H9 (cell line): ENCODE results near the gene BABAM1. TPM values are rescaled to one million over a fixed set of nuclear protein-coding genes. Genes with fewer than 3 reads are reported as not detected.

ENCODE experiments used
- DNase-seq: peaks from one replicate; pipeline ENCODE4 v3.0.0-alpha.2; 2017
- H2AFZ ChIP-seq: one replicate; pipeline ENCODE4 v1.6.1; 2013; ENCODE audit warnings: mild to moderate bottlenecking, low read length, control low read depth, moderate library complexity
- H2AK5ac ChIP-seq: 2 replicates; pipeline ENCODE4 v1.6.1; 2013; ENCODE audit warnings: low read length, control low read depth, mixed read lengths; ENCODE audit not compliant: insufficient read length
- H2BK120ac ChIP-seq: one replicate; pipeline ENCODE4 v1.6.1; 2013; ENCODE audit warnings: low read depth, mild to moderate bottlenecking, low read length, control low read depth, inconsistent platforms; ENCODE audit not compliant: poor library complexity, severe bottlenecking
- H2BK12ac ChIP-seq: 2 replicates; pipeline ENCODE4 v1.6.1; 2013; ENCODE audit warnings: low read length, control low read depth, mixed read lengths, low read depth; ENCODE audit not compliant: insufficient read length
- H2BK15ac ChIP-seq: 2 replicates; pipeline ENCODE4 v1.6.1; 2013; ENCODE audit warnings: low read depth, low read length, control low read depth
- H2BK20ac ChIP-seq: one replicate; pipeline ENCODE4 v1.6.1; 2013; ENCODE audit warnings: low read depth, mild to moderate bottlenecking, low read length, control low read depth, inconsistent platforms; ENCODE audit not compliant: poor library complexity, severe bottlenecking
- H2BK5ac ChIP-seq: 2 replicates; pipeline ENCODE4 v1.6.1; 2013; ENCODE audit warnings: low read length, control low read depth, mixed read lengths; ENCODE audit not compliant: insufficient read length
- H3K14ac ChIP-seq: 2 replicates; pipeline ENCODE4 v1.6.1; 2013; ENCODE audit warnings: low read length, control low read depth; ENCODE audit not compliant: insufficient read depth
- H3K18ac ChIP-seq: 2 replicates; pipeline ENCODE4 v1.6.1; 2013; ENCODE audit warnings: low read depth, mild to moderate bottlenecking, mixed read lengths, low read length, control low read depth; ENCODE audit not compliant: insufficient read length
- H3K23ac ChIP-seq: 2 replicates; pipeline ENCODE4 v1.6.1; 2013; ENCODE audit warnings: low read length, control low read depth, mixed read lengths, low read depth; ENCODE audit not compliant: insufficient read length
- H3K23me2 ChIP-seq: 2 replicates; pipeline ENCODE4 v1.6.1; 2013; ENCODE audit warnings: low read depth, mild to moderate bottlenecking, mixed read lengths, low read length, control low read depth; ENCODE audit not compliant: insufficient read length, poor library complexity, severe bottlenecking
- H3K27ac ChIP-seq: 2 replicates; pipeline ENCODE4 v1.5.1; 2013; ENCODE audit warnings: low read length, control low read depth, mixed read lengths, low read depth; ENCODE audit not compliant: insufficient read length
- H3K27me3 ChIP-seq: 2 replicates; pipeline ENCODE4 v1.6.1; 2013; ENCODE audit warnings: low read length, control low read depth, inconsistent platforms; ENCODE audit not compliant: insufficient read depth
- H3K4ac ChIP-seq: 2 replicates; pipeline ENCODE4 v1.6.1; 2013; ENCODE audit warnings: low read depth, mild to moderate bottlenecking, control low read depth, inconsistent platforms, low read length, moderate library complexity
- H3K4me1 ChIP-seq: 2 replicates; pipeline ENCODE4 v1.6.1; 2013; ENCODE audit warnings: low read length, control low read depth, inconsistent platforms; ENCODE audit not compliant: insufficient read depth
- H3K4me2 ChIP-seq: 2 replicates; pipeline ENCODE4 v1.6.1; 2013; ENCODE audit warnings: low read length, control low read depth, mixed read lengths; ENCODE audit not compliant: insufficient read length, insufficient read depth
- H3K56ac ChIP-seq: 2 replicates; pipeline ENCODE4 v1.6.1; 2013; ENCODE audit warnings: low read depth, mild to moderate bottlenecking, mixed read lengths, low read length, control low read depth; ENCODE audit not compliant: insufficient read length
- H3K79me1 ChIP-seq: 2 replicates; pipeline ENCODE4 v1.6.1; 2013; ENCODE audit warnings: low read depth, mild to moderate bottlenecking, moderate library complexity, low read length, control low read depth, inconsistent platforms; ENCODE audit not compliant: insufficient read depth, poor library complexity, severe bottlenecking
- H3K79me2 ChIP-seq: 2 replicates; pipeline ENCODE4 v1.6.1; 2013; ENCODE audit warnings: low read length, control low read depth, inconsistent platforms; ENCODE audit not compliant: insufficient read depth
- H3K9ac ChIP-seq: 2 replicates; pipeline ENCODE4 v1.6.1; 2013; ENCODE audit warnings: low read length, control low read depth, mixed read lengths; ENCODE audit not compliant: insufficient read length; ENCODE audit errors: extremely low read depth
- H3K9me3 ChIP-seq: one replicate; pipeline ENCODE4 v1.6.1; 2013; ENCODE audit warnings: low read depth, low read length, inconsistent platforms; ENCODE audit not compliant: control insufficient read depth
- H3T11ph ChIP-seq: one replicate; pipeline ENCODE4 v1.6.1; 2013; ENCODE audit warnings: mild to moderate bottlenecking, low read length, control low read depth, inconsistent platforms
- H4K20me1 ChIP-seq: one replicate; pipeline ENCODE4 v1.6.1; 2013; ENCODE audit not compliant: control insufficient read depth, insufficient read length, insufficient read depth
- H4K5ac ChIP-seq: 2 replicates; pipeline ENCODE4 v1.6.1; 2013; ENCODE audit warnings: low read depth, mild to moderate bottlenecking, mixed read lengths, low read length, control low read depth; ENCODE audit not compliant: insufficient read length
- H4K8ac ChIP-seq: replicated peaks from 2 replicates; pipeline ENCODE4 v1.6.1; 2013; ENCODE audit warnings: low read length, control low read depth, mixed read lengths, low read depth; ENCODE audit not compliant: insufficient read length
- H4K91ac ChIP-seq: 2 replicates; pipeline ENCODE4 v1.6.1; 2013; ENCODE audit warnings: low read depth, mild to moderate bottlenecking, moderate library complexity, mixed read lengths, low read length, control low read depth; ENCODE audit not compliant: insufficient read length
- H3K27ac Mint-ChIP-seq, 3 experiments: 2 replicates in 2 of 3; 3 replicates in 1 of 3; pipeline ENCODE4 v1.8.0; 2020 to 2021; ENCODE audit warnings: mixed read lengths in 3 of 3, mild to moderate bottlenecking in 1 of 3, moderate library complexity in 1 of 3
- H3K27me3 Mint-ChIP-seq: 2 replicates; pipeline ENCODE4 v1.8.0; 2021; ENCODE audit warnings: low read depth, mild to moderate bottlenecking, moderate library complexity, mixed read lengths
- H3K36me3 Mint-ChIP-seq, 3 experiments: 2 replicates in 2 of 3; 3 replicates in 1 of 3; pipeline ENCODE4 v1.8.0; 2020 to 2021; ENCODE audit warnings: low read depth in 3 of 3, mixed read lengths in 3 of 3; ENCODE audit not compliant: insufficient read depth in 1 of 3
- H3K4me1 Mint-ChIP-seq, 2 experiments: 2 replicates each; pipeline ENCODE4 v1.8.0; 2020; ENCODE audit warnings: mixed read lengths in 2 of 2
- H3K4me3 Mint-ChIP-seq, 2 experiments: 2 replicates in 1 of 2; 3 replicates in 1 of 2; pipeline ENCODE4 v1.8.0; 2020 to 2021; ENCODE audit warnings: mild to moderate bottlenecking in 2 of 2, mixed read lengths in 2 of 2, moderate library complexity in 1 of 2
- H3K9me3 Mint-ChIP-seq, 2 experiments: 2 replicates in 1 of 2; 3 replicates in 1 of 2; pipeline ENCODE4 v1.8.0; 2020; ENCODE audit warnings: mild to moderate bottlenecking in 2 of 2, mixed read lengths in 2 of 2, moderate library complexity in 1 of 2
- WGBS: extraction: QIAGEN DNeasy Blood & Tissue Kit; methylation state at CpG from one replicate; pipeline ENCODE4 v1.1.7; 2013; ENCODE audit warnings: missing lambda C conversion rate, low lambda C conversion rate, mixed read lengths; ENCODE audit not compliant: insufficient read length; ENCODE audit errors: extremely low coverage; 5-methylcytosine and 5-hydroxymethylcytosine counted together
- total RNA-seq: library from RNA; stranded (reverse); gene quantifications from 2 replicates; pipeline ENCODE4 v1.2.1, GENCODE V29; 2021
- TF ChIP-seq, protein P1 (sequence below): fragments of 200-600 bp; sonication (generic); conservative IDR thresholded peaks from 3 replicates; pipeline ENCODE4 v1.8.0; 2021; ENCODE audit warnings: antibody characterized with exemption, mild to moderate bottlenecking

Gene BABAM1
- total RNA-seq, 1 experiment from 2014 or later, result 130 TPM

DNA sequence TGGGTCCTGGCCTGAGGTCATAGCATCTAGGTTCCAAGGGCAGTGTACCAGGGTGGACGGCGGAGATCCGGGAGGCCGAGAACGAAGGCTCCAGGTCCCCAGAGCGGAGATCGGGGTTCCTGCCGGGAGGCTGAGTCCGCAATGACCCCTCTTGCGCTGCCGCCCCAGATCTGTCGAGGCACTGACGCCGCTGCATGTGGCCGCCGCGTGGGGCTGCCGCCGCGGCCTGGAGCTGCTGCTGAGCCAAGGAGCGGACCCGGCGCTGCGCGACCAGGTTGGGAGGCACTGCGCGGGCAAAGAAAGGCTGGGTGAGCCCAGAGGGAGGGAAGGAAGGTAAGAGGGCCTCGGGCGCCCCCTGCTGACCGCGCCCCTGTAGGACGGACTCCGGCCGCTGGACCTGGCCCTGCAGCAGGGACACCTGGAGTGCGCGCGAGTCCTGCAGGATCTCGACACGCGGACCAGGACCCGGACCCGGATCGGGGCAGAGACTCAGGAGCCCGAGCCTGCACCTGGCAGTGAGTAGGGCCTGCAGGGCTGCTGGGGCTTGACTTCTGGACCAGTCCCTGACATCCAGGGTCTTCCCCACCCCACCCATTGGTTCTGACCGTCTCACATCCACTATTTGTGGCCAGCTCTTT, 15.4 kb downstream of the BABAM1 start:
- Histone ChIP-seq H3K9ac (no peak overlapping the region), H3K27ac (no peak overlapping the region)

More for the DNA sequence above, 15.4 kb downstream of the BABAM1 start:
- H3K4me1 ChIP-seq, result no peaks in the 10 kb centered on the region
- no peaks in the 10 kb centered on the region; the same call in 1 of the 2 replicates for H3K27me3 ChIP-seq
- no peak overlapping the region for H3K4ac ChIP-seq
- peaks cover 5% of the 10 kb centered on the region for H3K23me2 ChIP-seq
- no peaks in the 10 kb centered on the region for H3K79me2 ChIP-seq
- H2BK15ac ChIP-seq, result no peak overlapping the region
- no peak overlapping the region for H2BK5ac ChIP-seq
- peak overlapping the region; percentile 52 for H3K18ac ChIP-seq
- H3T11ph ChIP-seq, result no peak overlapping the region
- no peak overlapping the region for H2AK5ac ChIP-seq
- H3K9me3 ChIP-seq, result no peaks in the 10 kb centered on the region
- peak; percentile 92 for DNase-seq
- H3K27ac Mint-ChIP-seq, result 0 out of 7 replicates have a peak overlapping the region, but pooled peaks of 1 of the 3 experiments have one; percentile 82
- no peak overlapping the region for H4K91ac ChIP-seq
- H2AFZ ChIP-seq, result no peak overlapping the region
- H2BK20ac ChIP-seq, result no peak overlapping the region
- H3K4me2 ChIP-seq, result peak overlapping the region; percentile 50
- no CpG with 5 or more reads among the region's 45 CpGs for WGBS
- no peaks in the 10 kb centered on the region for H3K79me1 ChIP-seq
- no peak overlapping the region for H3K23ac ChIP-seq
- H4K5ac ChIP-seq, result no peak overlapping the region
- no peaks in the 10 kb centered on the region; a peak in 1 of 5 replicates for H3K9me3 Mint-ChIP-seq
- H3K27me3 Mint-ChIP-seq, result peaks cover 7% of the 10 kb centered on the region
- peak overlapping the region; percentile 75 to 90 for H3K4me3 Mint-ChIP-seq
- H2BK12ac ChIP-seq, result no peak overlapping the region
- TF ChIP-seq, protein P1, sequence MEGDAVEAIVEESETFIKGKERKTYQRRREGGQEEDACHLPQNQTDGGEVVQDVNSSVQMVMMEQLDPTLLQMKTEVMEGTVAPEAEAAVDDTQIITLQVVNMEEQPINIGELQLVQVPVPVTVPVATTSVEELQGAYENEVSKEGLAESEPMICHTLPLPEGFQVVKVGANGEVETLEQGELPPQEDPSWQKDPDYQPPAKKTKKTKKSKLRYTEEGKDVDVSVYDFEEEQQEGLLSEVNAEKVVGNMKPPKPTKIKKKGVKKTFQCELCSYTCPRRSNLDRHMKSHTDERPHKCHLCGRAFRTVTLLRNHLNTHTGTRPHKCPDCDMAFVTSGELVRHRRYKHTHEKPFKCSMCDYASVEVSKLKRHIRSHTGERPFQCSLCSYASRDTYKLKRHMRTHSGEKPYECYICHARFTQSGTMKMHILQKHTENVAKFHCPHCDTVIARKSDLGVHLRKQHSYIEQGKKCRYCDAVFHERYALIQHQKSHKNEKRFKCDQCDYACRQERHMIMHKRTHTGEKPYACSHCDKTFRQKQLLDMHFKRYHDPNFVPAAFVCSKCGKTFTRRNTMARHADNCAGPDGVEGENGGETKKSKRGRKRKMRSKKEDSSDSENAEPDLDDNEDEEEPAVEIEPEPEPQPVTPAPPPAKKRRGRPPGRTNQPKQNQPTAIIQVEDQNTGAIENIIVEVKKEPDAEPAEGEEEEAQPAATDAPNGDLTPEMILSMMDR, result peak; percentile 97
- no peak overlapping the region for H4K8ac ChIP-seq
- H3K36me3 Mint-ChIP-seq, result peaks cover 27 to 32% (median 27%) of the 10 kb centered on the region in 3 experiments
- peaks cover 4 to 5% of the 10 kb centered on the region in 2 experiments; a peak in 2 of 4 replicates for H3K4me1 Mint-ChIP-seq
- H2BK120ac ChIP-seq, result no peak overlapping the region
- H3K56ac ChIP-seq, result no peak overlapping the region
- H4K20me1 ChIP-seq, result peaks cover 4% of the 10 kb centered on the region
- peak overlapping the region; percentile 75 for H3K14ac ChIP-seq
